OCI-LY1 (cell line): ENCODE measurements around the gene NPR2.

Source experiments
- H2AFZ ChIP-seq: fragments of 200-600 bp; sonication (generic), shearing (Covaris generic); 2 replicates; pipeline ENCODE4 v1.6.0; 2014; ENCODE audit warnings: antibody characterized with exemption, mild to moderate bottlenecking, low read length
- H3F3A ChIP-seq: fragments of 200-600 bp; sonication (generic), shearing (Covaris generic); 2 replicates; pipeline ENCODE4 v1.6.0; 2014; ENCODE audit warnings: mild to moderate bottlenecking, antibody characterized with exemption, low read length, moderate library complexity; ENCODE audit not compliant: insufficient read depth
- H3K27ac ChIP-seq: fragments of 200-600 bp; sonication (generic); 2 replicates; pipeline ENCODE4 v1.5.1; 2014; ENCODE audit warnings: low read length, mixed run types, mild to moderate bottlenecking, low read depth; ENCODE audit not compliant: poor library complexity, severe bottlenecking
- H3K27me3 ChIP-seq: fragments of 200-600 bp; sonication (generic); 2 replicates; pipeline ENCODE4 v1.6.0; 2014; ENCODE audit warnings: antibody characterized with exemption, mild to moderate bottlenecking, low read length, moderate library complexity; ENCODE audit not compliant: insufficient read depth
- H3K36me3 ChIP-seq: fragments of 200-600 bp; sonication (generic); 2 replicates; pipeline ENCODE4 v1.6.1; 2014; ENCODE audit warnings: mild to moderate bottlenecking, antibody characterized with exemption, low read length, moderate library complexity, mixed read lengths; ENCODE audit not compliant: insufficient read depth
- H3K4me1 ChIP-seq: fragments of 200-600 bp; sonication (generic); 2 replicates; pipeline ENCODE4 v1.5.1; 2014; ENCODE audit warnings: mild to moderate bottlenecking, low read length, moderate library complexity; ENCODE audit not compliant: insufficient read depth, severe bottlenecking
- H3K4me2 ChIP-seq: fragments of 200-600 bp; sonication (generic), shearing (Covaris generic); 2 replicates; pipeline ENCODE4 v1.6.1; 2014; ENCODE audit warnings: low read length
- H3K4me3 ChIP-seq: fragments of 200-600 bp; sonication (generic); 2 replicates; pipeline ENCODE4 v1.5.1; 2014; ENCODE audit warnings: low read length, low read depth, mild to moderate bottlenecking, mixed read lengths; ENCODE audit not compliant: poor library complexity, severe bottlenecking
- H3K79me2 ChIP-seq: fragments of 200-600 bp; shearing (Covaris generic); 2 replicates; pipeline ENCODE4 v1.6.1; 2016; ENCODE audit warnings: mixed run types, low read length, mixed read lengths; ENCODE audit not compliant: insufficient read depth
- H3K9ac ChIP-seq: fragments of 200-600 bp; sonication (generic), shearing (Covaris generic); 2 replicates; pipeline ENCODE4 v1.6.1; 2014; ENCODE audit warnings: mild to moderate bottlenecking, low read length, mixed read lengths
- H3K9me2 ChIP-seq: fragments of 200-600 bp; sonication (generic), shearing (Covaris generic); 2 replicates; pipeline ENCODE4 v1.6.1; 2014; ENCODE audit warnings: low read depth, mild to moderate bottlenecking, low read length, mixed read lengths
- H3K9me3 ChIP-seq: fragments of 200-600 bp; shearing (Covaris generic); 2 replicates; pipeline ENCODE4 v1.6.1; 2014; ENCODE audit warnings: low read length, mixed read lengths
- H4K20me1 ChIP-seq: fragments of 200-600 bp; sonication (generic), shearing (Covaris generic); 2 replicates; pipeline ENCODE4 v1.6.0; 2016; ENCODE audit warnings: mild to moderate bottlenecking, low read length; ENCODE audit not compliant: insufficient read depth
- CTCF ChIP-seq: fragments of 200-600 bp; sonication (generic), shearing (Covaris generic); IDR thresholded peaks from 2 replicates; pipeline ENCODE4 v1.5.1; 2017; ENCODE audit warnings: mild to moderate bottlenecking, antibody characterized with exemption, low read length, moderate library complexity, mixed read lengths
- EZH2 ChIP-seq: fragments of 200-600 bp; sonication (generic), shearing (Covaris generic); IDR thresholded peaks from 2 replicates; pipeline ENCODE4 v1.8.0; 2017; ENCODE audit warnings: borderline replicate concordance, mixed run types, mild to moderate bottlenecking, antibody characterized with exemption, low read length, moderate library complexity, mixed read lengths

Gene NPR2

GRCh38 chr9:35832814-35833213, 41.4 kb downstream of the NPR2 start:
- TF ChIP-seq EZH2 (no peak), CTCF (no peak)
- H3K4me1 ChIP-seq, result peaks cover 32% of the 10 kb centered on the region

GRCh38 chr9:35834260-35835215, 43.1 kb downstream of the NPR2 start:
- H3K79me2 ChIP-seq, result no peaks in the 10 kb centered on the region
- no peaks in the 10 kb centered on the region for H3K9me2 ChIP-seq
- H3F3A ChIP-seq, result no peaks in the 10 kb centered on the region
- no peak overlapping the region for H3K9ac ChIP-seq
- TF ChIP-seq EZH2 (no peak), CTCF (no peak)
- H3K27ac ChIP-seq, result peak overlapping the region; percentile 50
- H3K27me3 ChIP-seq, result no peaks in the 10 kb centered on the region
- H3K4me1 ChIP-seq, result peaks cover 25% of the 10 kb centered on the region
- peak overlapping the region; percentile 37 for H3K4me2 ChIP-seq
- peak overlapping the region; percentile 17 for H3K4me3 ChIP-seq
- no peaks in the 10 kb centered on the region for H4K20me1 ChIP-seq
- H3K36me3 ChIP-seq, result no peaks in the 10 kb centered on the region
- H2AFZ ChIP-seq, result peak overlapping the region; percentile 26; the same call in 1 of the 2 replicates
- H3K9me3 ChIP-seq, result no peaks in the 10 kb centered on the region

More at GRCh38 chr9:35832814-35833213, 41.4 kb downstream of the NPR2 start:
- H3K9me2 ChIP-seq, result no peaks in the 10 kb centered on the region
- no peak overlapping the region for H3K4me3 ChIP-seq
- H3F3A ChIP-seq, result no peaks in the 10 kb centered on the region
- no peak overlapping the region for H3K27ac ChIP-seq
- no peaks in the 10 kb centered on the region for H3K9me3 ChIP-seq
- no peaks in the 10 kb centered on the region for H3K27me3 ChIP-seq
- H3K79me2 ChIP-seq, result no peaks in the 10 kb centered on the region
- no peak overlapping the region for H2AFZ ChIP-seq
- no peaks in the 10 kb centered on the region for H4K20me1 ChIP-seq
- H3K9ac ChIP-seq, result no peak overlapping the region
- H3K4me2 ChIP-seq, result no peak overlapping the region
- H3K36me3 ChIP-seq, result no peaks in the 10 kb centered on the region

GRCh38 chr9:35835216-35835632, 43.8 kb downstream of the NPR2 start:
- no peaks in the 10 kb centered on the region for H3K9me3 ChIP-seq
- no peaks in the 10 kb centered on the region for H3K9me2 ChIP-seq
- no peaks in the 10 kb centered on the region for H3K79me2 ChIP-seq
- peak overlapping the region; percentile 17 for H3K4me3 ChIP-seq
- H3K4me2 ChIP-seq, result peak overlapping the region; percentile 37
- no peaks in the 10 kb centered on the region for H4K20me1 ChIP-seq
- no peaks in the 10 kb centered on the region for H3K27me3 ChIP-seq
- H3K36me3 ChIP-seq, result no peaks in the 10 kb centered on the region
- TF ChIP-seq CTCF (peak; percentile 64), EZH2 (no peak)
- H3K4me1 ChIP-seq, result peaks cover 20% of the 10 kb centered on the region
- H3F3A ChIP-seq, result no peaks in the 10 kb centered on the region
- no peak overlapping the region for H2AFZ ChIP-seq
- H3K27ac ChIP-seq, result no peak overlapping the region
- H3K9ac ChIP-seq, result no peak overlapping the region
